Renal cortex interstitium (tissue), 11 donors: ENCODE measurements around the gene KDM3A. TPM values are rescaled to one million over a fixed set of nuclear protein-coding genes. Genes with fewer than 3 reads are reported as not detected.
"Not testable (repeated sequence)": the region's sequence is repeated elsewhere in the genome, so short reads cannot be mapped to it uniquely, and the experiment has no call there.

ENCODE experiments used
- DNase-seq, 11 donors: peaks; one replicate each; pipeline ENCODE4 v3.0.0-alpha.2; 2013; ENCODE audit warnings: low read depth in 9 of 11, low spot score in 4 of 11; ENCODE audit errors: extremely low read depth in 1 of 11
- polyA plus RNA-seq, 3 donors: library from polyadenylated mRNA; unstranded; fragments of 120-200 nt; gene quantifications; one replicate each; pipeline ENCODE4 v1.2.1, GENCODE V29; 2013; ENCODE audit not compliant: insufficient read length in 3 of 3

The KDM3A gene
- polyA plus RNA-seq, 3 donors, result 57.7 to 81.9 (median 64.8) TPM

- DNase-seq, result no peak
Observed at GRCh38 chr2:86464652-86465051, 23.5 kb downstream of the KDM3A start.

- DNase-seq, result no peak
Observed at GRCh38 chr2:86466306-86466705, 25.1 kb downstream of the KDM3A start.

GRCh38 chr2:86468162-86469033 is 27.2 kb downstream of the KDM3A start:
- no peak for DNase-seq

GRCh38 chr2:86470890-86471289 is 29.7 kb downstream of the KDM3A start:
- no peak for DNase-seq

- no peak for DNase-seq
Observed at GRCh38 chr2:86471637-86472036, 30.5 kb downstream of the KDM3A start.

GRCh38 chr2:86476092-86476491 is 34.9 kb downstream of the KDM3A start:
- DNase-seq, result no peak

- DNase-seq, result no peak
Observed at GRCh38 chr2:86476918-86477317, 35.7 kb downstream of the KDM3A start.

GRCh38 chr2:86477349-86477748 is 36.2 kb downstream of the KDM3A start:
- no peak for DNase-seq

- no peak for DNase-seq
Observed at GRCh38 chr2:86480105-86480504, 38.9 kb downstream of the KDM3A start.

- no peak for DNase-seq
Observed at GRCh38 chr2:86482034-86482433, 40.9 kb downstream of the KDM3A start.

- DNase-seq, result no peak
Observed at GRCh38 chr2:86484385-86484784, 43.2 kb downstream of the KDM3A start.

GRCh38 chr2:86485103-86485502 is 43.9 kb downstream of the KDM3A start:
- no peak for DNase-seq

- no peak for DNase-seq
Observed at GRCh38 chr2:86485802-86486201, 44.6 kb downstream of the KDM3A start.

GRCh38 chr2:86487062-86487461 is 45.9 kb downstream of the KDM3A start:
- DNase-seq, result no peak

GRCh38 chr2:86488561-86489250 is 47.5 kb downstream of the KDM3A start:
- no peak for DNase-seq

GRCh38 chr2:86489542-86489941 is 48.4 kb downstream of the KDM3A start:
- DNase-seq, result no peak

- no peak for DNase-seq
Observed at GRCh38 chr2:86490245-86490644, 49.1 kb downstream of the KDM3A start.

- DNase-seq, result no peak
Observed at GRCh38 chr2:86491088-86491487, 49.9 kb downstream of the KDM3A start.

- no peak for DNase-seq
Observed at GRCh38 chr2:86492048-86492453, 50.9 kb downstream of the KDM3A start.

- not testable (repeated sequence) for DNase-seq
Observed at GRCh38 chr2:86496391-86496790, 55.2 kb downstream of the KDM3A start.
